ENCODE results near the gene SSH2.
"Not testable (repeated sequence)": the region's sequence is repeated elsewhere in the genome, so short reads cannot be mapped to it uniquely, and the experiment has no call there.

Gene SSH2

DNA sequence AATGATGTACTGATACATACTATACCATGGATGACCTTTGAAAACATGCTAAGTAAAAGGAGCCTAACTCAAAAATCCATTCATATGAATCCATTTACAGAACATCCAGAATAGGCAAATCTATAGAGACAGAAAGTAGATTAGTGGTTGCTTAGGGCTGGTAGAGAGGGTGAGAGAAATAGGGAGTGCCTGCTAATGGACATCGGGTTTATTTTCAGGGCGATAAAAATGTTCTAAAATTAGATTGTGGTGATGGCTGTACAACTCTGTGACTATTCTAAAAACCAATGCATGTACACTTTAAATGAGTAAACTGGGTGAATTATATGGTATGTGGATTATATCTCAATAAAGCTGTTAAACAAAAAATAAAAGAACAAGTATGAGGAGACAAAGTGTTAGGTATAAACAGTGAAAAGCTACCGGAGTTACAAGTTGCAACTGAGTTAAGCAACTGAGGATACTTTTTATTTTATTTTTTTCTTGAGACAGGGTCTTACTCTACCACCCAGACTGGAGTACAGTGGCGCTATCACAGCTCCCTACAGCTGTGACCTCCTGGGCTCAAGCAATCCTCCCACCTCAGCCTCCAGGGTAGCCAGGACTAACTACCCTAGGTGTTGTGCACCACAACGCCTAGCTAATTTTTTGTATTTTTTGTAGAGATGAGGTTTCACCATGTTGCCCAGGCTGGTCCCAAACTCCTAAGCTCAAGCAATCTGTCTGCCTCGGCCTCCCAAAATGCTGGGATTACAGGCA, 231.8 kb downstream of the SSH2 start:
- no peak for DNase-seq

DNA sequence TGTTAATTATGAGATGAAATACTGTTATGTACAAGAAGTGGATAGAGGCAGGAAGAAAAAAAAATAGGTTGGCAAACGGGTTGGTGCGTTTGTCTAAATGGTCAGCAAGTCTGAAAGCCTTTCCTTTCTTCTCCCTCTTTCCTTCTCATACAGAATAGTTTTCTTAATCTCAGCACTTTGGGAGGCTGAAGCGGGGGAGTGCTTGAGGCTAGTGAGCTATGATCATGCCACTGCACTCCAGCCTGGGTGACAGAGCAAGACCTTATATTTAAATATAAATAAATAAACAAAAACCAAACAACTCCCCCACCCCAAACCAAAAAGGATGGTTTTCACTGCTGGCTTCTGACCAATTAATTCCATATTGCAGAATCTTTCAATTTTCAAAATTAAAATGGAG, 232.7 kb downstream of the SSH2 start:
- no peak for DNase-seq

- no peak for DNase-seq
Observed at GRCh38 chr17:29694918-29695563, 235.0 kb downstream of the SSH2 start.

DNA sequence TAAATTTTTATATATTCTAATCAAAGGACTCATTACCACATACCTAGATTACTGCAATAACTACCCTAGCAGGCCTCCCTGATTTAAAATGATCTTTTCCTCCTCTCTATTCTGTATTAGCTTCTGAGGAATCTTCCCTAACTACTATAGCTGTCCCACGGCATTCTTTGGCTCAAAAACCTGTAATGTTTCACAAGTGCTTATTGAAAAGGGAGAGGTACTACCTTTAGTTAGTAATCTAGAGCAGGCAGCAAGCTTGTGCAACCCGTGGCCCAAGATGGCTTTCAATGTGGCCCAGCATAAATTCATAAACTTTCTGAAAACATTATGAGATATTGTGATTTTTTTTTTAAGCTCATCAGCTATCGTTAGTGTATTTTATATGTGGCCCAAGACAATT, 236.3 kb downstream of the SSH2 start:
- DNase-seq: no peak

- DNase-seq: no peak
Observed at GRCh38 chr17:29687596-29687995, 242.4 kb downstream of the SSH2 start.

DNA sequence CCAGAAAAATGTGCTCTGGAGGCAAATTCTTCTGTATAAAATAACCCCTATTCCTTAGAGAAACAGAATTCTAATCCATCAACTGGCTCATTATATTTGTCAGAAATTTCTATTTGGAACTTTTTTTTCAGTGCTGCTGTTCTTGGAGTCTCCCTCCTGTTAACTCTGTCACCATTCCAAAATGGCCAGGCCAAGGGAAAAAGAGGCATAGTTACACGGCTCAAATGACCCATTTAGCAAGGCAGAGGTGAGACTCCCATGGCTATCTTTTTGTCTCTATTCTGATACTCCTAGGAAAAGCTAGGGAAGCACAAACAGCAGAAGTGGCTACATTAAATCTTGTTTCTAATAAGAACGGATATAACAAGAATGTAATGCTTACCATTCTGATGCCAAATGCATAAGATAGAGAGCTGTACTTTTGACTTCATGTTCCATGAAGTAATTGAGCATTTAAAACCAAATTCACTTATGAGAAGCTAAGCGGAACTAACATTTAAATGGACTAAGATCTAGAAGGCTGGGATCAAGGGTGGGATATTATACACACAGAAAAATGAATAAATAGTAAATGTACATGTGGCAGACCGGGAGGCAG, 242.9 kb downstream of the SSH2 start:
- no peak for DNase-seq

DNA sequence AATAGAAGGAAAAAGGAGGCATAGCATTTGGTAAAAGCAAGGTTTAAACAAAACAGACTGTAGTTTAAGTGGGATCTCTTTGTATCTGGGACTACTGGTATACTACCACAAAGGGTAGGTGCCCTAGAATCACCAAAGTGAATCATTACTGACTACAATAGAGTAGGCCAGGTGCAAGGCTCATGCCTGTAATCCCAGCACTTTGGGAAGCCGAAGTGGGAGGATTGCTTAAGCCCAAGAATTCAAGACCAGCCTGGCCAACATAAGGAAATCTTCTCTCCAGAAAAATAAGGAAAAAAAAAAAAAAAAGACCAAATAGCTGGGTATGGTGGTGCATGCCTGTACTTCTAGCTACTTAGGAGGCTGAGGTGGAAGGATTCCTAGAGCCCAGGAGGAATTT, 246.5 kb downstream of the SSH2 start:
- no peak for DNase-seq

GRCh38 chr17:29682987-29683386, 247.0 kb downstream of the SSH2 start:
- DNase-seq: no peak

DNA sequence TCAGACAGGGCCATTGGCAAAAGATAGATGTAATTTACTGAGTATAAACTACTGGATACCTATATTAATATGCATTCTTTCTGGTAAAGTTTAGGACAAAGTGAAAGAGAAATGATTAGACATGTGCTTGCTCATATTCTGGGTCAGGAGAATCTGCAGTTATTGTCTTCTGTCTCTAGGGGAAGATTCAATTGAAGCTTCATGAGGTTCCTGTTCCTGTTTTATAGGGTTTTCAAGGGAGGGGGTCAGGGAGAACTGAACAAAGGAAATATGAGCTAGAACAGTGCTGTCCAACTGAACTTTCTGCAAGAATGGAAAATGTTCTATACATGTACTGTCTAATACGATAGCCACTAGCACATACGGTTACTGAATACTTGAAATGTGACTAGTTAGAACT, 248.0 kb downstream of the SSH2 start:
- DNase-seq: no peak

- DNase-seq: no peak
Observed at GRCh38 chr17:29677824-29678223, 252.2 kb downstream of the SSH2 start.

DNA sequence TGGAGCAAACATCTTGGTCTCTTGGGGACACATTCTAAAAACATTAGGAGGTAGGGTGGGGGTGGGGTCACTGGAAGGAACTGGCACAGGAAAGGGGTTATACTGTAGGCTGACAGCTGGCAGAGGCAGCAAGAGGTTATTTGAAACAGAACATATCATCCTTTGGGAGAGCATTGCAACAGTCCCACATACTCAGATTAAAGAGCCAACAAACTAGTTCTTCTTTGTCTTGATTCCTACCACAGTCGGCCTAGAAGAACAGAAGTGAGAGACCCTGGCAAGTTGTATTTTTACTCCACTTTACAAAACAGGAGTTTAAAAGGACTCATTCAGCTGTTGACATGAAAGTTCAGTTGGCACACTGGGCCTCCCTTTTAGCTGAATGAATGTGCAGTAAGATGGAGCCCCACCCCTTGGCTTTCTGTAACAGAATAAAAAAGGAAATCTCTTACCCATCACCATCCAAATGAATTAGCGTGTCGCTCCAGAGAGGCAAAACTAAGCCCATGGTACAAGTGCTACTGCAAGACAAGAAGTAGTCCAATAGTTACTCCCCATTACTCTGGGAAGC, 252.7 kb downstream of the SSH2 start:
- DNase-seq: no peak

DNA sequence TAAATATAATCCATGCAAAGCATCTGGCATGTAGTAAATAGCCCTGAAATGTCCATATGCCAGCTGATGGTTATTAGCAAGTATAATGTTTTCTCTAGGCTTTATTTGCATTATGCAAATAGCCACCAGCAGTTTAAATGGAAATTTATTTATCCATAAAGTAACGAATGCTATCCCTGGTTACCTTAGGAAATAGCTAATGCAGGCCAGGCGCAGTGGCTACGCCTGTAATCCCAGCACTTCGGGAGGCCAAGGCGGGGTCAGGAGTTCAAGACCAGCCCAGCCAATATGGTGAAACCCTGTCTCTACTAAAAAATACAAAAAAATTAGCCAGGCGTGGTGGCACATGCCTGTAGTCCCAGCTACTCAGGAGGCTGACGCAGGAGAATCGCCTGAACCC, 254.1 kb downstream of the SSH2 start:
- DNase-seq: not testable (repeated sequence)

DNA sequence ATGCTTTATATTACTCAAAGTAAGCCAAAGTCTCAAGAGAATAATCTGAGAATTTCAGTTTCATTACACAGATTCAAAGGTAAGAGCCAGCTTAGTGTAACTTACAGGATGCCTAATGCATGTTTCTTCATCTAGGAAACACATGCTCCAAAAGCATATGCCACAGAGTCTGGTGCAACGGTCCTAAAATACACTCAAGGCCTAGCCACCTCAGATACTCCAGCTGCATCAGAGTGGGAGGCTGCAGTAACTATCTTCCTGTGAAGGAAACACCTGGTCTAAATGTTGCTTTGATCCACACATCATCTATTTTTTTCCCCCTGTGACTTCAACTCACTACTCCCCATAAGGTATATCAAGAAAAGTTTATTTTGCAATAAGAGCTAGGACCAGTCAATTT, 255.7 kb downstream of the SSH2 start:
- DNase-seq: no peak

DNA sequence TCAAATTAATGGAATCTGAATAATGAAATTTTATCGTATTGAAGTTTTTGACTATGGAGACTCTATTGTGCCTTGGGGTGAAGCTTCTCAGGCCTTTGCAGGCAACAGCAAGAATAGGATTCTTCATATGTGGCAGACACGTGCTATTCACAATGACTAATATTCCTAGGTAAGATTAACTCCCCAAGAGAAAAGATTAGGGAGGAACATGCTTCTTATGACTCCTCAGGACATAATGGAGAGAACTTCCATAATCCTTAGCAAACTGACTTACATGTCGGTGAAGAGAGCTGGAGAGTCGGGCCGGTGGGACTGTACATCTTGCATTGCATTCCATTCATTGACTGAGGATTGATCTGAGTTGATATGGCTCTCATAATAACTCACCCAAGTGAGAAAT, 258.4 kb downstream of the SSH2 start:
- no peak for DNase-seq

DNA sequence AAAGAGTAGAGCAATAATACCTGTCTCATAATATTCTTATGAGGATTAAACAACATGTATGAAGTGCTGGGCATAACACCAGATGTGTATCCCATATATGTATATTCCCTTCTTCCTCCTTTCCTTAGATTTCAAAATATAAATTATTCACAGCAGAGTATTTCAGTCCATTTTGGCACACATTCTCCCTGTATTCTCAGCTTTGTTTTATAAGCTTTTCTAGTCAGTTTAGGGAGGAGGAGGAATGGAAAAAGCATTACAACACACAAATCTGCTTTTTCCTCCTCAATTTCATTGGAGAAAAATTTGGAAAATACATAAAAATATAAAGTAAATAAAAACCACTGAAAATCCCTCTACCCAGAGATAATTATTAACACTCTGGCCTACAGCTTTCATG, 260.8 kb downstream of the SSH2 start:
- no peak for DNase-seq

DNA sequence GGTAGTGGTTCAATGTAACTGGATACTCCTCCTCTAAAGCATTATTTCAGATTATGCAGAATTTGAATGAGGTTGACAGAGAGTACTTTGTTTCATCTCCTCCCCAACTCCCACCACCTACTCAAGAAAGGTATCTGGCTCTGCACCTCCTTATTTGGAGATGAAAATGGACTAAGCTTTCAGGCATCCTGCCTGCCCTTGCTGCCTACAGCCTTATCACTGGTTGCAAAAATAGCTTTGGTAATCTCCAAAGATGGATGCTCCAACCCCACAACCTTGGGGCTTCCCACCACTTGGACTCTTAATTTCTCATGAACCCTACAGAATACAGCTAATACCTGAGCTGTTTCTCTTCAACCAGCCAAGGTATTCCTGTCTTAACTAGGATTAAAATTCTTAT, 262.1 kb downstream of the SSH2 start:
- no peak for DNase-seq

- DNase-seq: no peak
Observed at GRCh38 chr17:29665481-29665810, 264.6 kb downstream of the SSH2 start.

DNA sequence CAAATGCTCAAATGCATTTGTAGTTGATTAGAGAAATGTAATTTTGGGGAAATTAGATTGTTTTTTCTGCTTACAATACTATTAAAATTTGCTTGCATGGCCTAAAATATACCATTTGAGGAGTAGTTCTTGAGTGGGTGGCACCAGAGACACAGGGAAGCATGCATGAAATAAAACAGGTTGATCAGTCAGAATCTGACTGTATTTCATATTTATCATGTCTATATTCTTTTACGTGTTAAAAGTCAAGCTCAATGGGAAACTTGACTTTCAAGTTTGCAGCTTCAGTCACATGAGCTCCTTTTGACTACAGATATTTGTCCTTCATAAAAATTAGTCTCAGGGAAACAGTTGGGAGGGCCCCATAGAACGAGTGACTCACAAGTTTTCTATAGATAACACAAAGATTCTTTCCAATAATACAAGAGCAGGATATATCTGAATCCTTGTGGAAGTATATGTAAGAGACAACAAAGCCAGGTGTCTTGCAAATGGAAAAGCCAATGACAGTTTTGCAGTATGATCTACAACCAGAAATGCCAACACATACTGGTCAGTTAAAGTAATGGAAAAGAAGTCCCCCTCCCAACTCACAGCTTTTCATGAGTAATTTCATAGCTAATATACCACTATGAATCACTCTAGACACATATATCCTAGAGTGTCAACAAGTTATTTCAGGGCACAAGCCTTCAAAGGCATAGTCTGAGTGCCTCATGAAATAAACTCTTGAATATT, 265.1 kb downstream of the SSH2 start:
- no peak for DNase-seq

DNA sequence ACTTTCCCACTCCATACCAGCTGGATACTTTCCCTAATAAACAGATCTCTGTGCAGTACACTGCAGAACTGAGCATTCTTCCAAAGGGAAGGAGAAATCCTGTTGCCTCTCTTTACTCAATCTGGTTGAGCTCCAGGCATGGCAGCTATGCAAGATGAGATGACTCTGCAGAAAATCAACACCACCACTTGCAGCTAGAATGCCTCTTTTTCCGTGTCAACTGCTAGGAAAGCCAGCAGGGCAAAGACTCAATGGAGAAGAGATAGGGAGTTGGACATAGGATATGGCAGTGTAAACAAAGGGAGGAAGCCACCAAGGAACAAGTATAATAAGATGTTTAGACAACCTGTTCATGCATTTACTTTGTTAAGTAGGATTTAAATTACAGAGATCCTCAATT, 266.9 kb downstream of the SSH2 start:
- DNase-seq: no peak

DNA sequence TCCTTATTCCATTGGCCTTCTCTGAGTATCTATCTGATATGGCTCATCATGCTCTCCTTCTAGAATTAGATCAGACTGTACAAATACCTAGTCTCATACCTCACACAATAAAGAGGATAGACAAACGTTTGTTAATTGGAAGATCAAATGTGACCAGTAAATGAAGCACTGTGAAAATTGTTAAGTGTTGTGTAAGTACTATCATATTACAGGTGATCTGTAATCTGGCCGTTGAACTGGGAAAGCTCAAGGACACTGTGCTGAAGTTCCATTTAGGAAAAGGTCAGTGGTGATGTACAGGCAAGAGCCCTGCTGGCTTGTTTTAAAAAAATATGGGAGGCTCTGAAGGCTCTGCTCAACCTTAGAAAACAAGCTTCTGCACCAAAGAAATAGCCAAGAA, 268.8 kb downstream of the SSH2 start:
- DNase-seq: no peak

- DNase-seq: no peak
Observed at GRCh38 chr17:29659155-29659554, 270.9 kb downstream of the SSH2 start.

DNA sequence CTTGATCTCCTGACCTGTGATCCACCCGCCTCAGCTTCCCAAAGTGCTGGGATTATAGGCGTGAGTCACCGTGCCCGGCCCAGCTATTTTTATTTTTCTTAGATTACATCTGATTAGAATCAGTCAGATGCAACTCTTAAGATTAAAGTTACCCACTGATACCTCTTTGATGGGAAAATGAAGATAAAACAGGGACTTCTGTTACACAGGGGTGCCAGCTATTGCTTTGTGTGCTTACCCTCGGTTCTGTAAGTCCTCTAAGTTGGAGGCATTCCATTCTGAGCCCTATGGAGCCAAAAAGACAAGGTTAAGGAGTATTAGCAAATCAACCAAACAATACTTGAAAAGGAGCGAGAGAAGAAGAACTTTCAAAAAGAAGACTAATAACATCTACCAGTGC, 274.7 kb downstream of the SSH2 start:
- DNase-seq: no peak

- no peak for DNase-seq
Observed at GRCh38 chr17:29653995-29654714, 275.9 kb downstream of the SSH2 start.
